Measurements from ENCODE around the gene NOTO.

Gene NOTO

DNA sequence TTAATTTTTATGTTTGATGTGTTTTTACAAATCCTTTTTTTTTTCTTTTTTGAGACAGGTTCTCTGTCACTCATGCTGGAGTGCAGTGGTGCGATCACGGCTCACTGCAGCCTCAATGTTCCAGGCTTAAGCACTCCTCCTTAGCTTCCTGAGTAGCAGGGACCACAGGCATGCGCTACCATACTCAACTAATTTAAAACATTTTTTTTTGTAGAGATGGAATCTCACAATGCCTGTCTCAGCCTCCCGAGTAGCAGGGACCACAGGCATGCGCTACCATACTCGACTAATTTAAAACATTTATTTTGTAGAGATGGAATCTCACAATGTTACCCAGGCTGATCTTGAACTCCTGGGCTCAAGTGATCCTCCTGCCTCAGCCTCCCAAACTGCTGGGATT lies 3.2 kb downstream of the NOTO start:
- in situ Hi-C loops (cut with HindIII; ENCODE audit: low sequenced_read_pairs): no loop called here
- H3K4me3 ChIP-seq (ENCODE audit: low read depth, low read length): no peak overlapping the region
- TF ChIP-seq, protein P1, sequence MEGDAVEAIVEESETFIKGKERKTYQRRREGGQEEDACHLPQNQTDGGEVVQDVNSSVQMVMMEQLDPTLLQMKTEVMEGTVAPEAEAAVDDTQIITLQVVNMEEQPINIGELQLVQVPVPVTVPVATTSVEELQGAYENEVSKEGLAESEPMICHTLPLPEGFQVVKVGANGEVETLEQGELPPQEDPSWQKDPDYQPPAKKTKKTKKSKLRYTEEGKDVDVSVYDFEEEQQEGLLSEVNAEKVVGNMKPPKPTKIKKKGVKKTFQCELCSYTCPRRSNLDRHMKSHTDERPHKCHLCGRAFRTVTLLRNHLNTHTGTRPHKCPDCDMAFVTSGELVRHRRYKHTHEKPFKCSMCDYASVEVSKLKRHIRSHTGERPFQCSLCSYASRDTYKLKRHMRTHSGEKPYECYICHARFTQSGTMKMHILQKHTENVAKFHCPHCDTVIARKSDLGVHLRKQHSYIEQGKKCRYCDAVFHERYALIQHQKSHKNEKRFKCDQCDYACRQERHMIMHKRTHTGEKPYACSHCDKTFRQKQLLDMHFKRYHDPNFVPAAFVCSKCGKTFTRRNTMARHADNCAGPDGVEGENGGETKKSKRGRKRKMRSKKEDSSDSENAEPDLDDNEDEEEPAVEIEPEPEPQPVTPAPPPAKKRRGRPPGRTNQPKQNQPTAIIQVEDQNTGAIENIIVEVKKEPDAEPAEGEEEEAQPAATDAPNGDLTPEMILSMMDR (IDR thresholded peaks at IDR 0.05; ENCODE audit: low read depth, low read length, missing control alignments): no peak
- DNase-seq (ENCODE audit: low read depth): peak; percentile 3

DNA sequence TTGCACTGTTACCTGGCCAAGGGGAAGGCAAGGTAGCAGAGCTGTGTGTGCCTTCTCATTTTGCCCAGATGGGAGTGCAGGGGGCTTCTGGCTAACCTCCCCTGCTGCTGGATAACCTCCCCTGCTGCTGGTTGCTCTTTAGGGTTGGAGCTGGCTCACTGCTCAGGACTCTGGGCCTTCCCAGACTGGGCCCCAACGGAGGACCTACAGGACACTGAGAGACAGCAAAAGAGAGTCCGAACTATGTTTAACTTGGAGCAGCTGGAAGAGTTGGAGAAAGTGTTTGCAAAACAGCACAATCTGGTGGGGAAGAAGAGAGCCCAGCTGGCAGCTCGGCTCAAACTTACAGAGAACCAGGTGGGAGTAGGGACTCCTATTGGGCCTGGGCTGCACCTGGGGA lies 5.9 kb downstream of the NOTO start:
- DNase-seq (ENCODE audit: low read depth): no peak
- TF ChIP-seq, protein P1 (IDR thresholded peaks at IDR 0.05; ENCODE audit: low read depth, low read length, missing control alignments): no peak
- H3K4me3 ChIP-seq (ENCODE audit: low read depth, low read length): no peak overlapping the region
- in situ Hi-C loops (cut with HindIII; ENCODE audit: low sequenced_read_pairs): no loop called here

DNA sequence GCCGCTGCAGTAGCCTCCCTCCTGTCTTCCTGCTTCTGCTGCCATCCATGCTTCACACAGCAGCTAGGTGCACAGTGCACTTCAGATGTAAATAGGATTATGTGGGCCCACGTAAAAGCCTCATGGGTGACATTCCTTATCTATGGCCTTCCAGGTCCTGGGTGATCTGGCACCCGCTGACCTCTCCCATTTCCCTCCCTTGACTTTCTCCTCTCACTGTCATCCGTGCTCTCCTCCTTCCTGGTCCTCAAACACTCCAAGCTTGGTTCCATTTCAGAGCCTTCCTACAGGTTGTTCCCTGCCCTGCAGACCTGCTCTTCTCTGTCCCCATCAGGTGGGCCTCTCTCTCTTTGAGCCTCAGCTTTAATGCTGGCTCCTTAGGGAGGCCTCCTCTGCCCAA lies 7.6 kb downstream of the NOTO start:
- TF ChIP-seq, protein P1 (IDR thresholded peaks at IDR 0.05; ENCODE audit: low read depth, low read length, missing control alignments): no peak
- no peak overlapping the region for H3K4me3 ChIP-seq (ENCODE audit: low read depth, low read length)
- DNase-seq (ENCODE audit: low read depth): no peak
- in situ Hi-C loops (cut with HindIII; ENCODE audit: low sequenced_read_pairs): no loop called here

DNA sequence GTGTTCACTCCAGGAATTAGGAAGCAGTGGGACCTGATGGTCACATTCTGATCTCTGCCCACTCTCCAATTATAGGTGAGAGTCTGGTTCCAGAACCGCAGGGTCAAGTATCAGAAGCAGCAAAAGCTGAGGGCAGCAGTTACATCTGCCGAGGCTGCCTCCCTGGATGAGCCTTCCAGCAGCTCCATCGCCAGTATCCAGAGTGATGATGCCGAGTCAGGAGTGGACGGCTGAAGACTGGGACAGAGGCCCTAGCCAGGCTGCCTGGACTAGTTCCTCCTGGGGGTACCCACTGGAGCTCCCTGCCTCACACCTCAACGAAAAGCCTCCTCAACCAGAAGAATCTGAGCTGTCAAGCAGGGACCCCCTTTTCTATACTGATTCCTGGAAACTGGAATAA lies 8.3 kb downstream of the NOTO start:
- no peak for DNase-seq (ENCODE audit: low read depth)

DNA sequence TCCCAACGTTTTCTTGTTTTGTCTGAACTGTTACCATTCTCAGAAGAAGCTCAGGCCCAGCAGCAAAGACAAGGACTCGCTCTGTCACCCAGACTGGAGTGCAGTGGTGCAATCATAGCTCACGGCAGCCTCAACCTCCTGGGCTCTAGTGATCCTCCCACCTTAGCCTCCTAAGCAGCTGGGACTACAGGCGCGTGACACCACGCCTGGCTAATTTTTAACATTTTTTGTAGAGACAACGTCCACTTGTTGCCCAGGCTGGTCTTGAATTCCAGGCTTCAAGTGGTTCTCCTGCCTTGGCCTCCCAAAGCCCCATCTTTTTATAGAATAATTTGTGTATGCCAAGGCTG lies 9.7 kb downstream of the NOTO start:
- TF ChIP-seq, protein P1 (IDR thresholded peaks at IDR 0.05; ENCODE audit: low read depth, low read length, missing control alignments): no peak
- in situ Hi-C loops (cut with HindIII; ENCODE audit: low sequenced_read_pairs): no loop called here

More for the DNA sequence above, 8.3 kb downstream of the NOTO start:
- in situ Hi-C loops (cut with HindIII; ENCODE audit: low sequenced_read_pairs): no loop called here
- TF ChIP-seq, protein P1 (IDR thresholded peaks at IDR 0.05; ENCODE audit: low read depth, low read length, missing control alignments): no peak
- no peak overlapping the region for H3K4me3 ChIP-seq (ENCODE audit: low read depth, low read length)

DNA sequence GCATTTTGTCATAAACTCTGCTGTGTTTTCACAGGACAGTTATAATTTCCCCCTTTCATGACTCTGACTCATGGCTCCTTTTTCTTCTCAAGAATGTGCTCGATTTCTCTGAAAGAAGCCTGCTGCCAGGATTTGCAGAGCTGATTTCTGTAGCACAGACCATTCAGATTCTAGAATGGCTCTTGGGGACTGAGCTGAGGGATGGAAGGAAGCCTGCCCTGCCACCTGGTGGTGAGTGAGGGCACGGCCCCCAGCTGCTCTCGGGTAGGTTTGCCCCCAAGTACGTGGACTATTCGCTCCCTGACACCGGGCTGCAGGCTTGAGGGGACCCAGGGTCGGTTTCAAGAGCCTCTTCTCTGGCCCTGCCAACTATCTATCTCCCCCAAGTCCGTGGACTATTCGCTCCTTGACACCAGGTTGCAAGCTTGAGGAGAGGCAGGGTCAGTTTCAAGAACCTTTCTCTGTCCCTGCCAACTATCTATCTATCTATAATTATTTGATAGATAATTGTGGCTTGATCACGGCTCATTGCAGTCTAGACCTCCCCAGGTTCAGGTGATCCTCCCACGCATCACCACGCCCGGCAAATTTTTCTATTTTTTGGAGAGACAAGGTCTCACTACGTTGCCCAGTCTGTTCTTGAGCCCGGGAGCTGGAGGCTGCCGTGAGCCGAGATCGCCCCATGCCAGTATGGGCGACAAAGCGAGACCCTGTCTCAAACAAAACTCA lies 10.2 kb downstream of the NOTO start:
- peak; percentile 65 for DNase-seq (ENCODE audit: low read depth)
- TF ChIP-seq, protein P1 (IDR thresholded peaks at IDR 0.05; ENCODE audit: low read depth, low read length, missing control alignments): peak; percentile 98
- in situ Hi-C loops (cut with HindIII; ENCODE audit: low sequenced_read_pairs): no loop called here
- no peak overlapping the region for H3K4me3 ChIP-seq (ENCODE audit: low read depth, low read length)

More for the DNA sequence above, 9.7 kb downstream of the NOTO start:
- no peak for DNase-seq (ENCODE audit: low read depth)
- H3K4me3 ChIP-seq (ENCODE audit: low read depth, low read length): no peak overlapping the region

All from astrocyte of the cerebellum (primary cell).